Measurements from ENCODE around the gene PAPLN. TPM values are rescaled to one million over a fixed set of nuclear protein-coding genes. Genes with fewer than 3 reads are reported as not detected.

The PAPLN gene
- total RNA-seq, 1 experiment from 2014 or later: 3.0 TPM

DNA sequence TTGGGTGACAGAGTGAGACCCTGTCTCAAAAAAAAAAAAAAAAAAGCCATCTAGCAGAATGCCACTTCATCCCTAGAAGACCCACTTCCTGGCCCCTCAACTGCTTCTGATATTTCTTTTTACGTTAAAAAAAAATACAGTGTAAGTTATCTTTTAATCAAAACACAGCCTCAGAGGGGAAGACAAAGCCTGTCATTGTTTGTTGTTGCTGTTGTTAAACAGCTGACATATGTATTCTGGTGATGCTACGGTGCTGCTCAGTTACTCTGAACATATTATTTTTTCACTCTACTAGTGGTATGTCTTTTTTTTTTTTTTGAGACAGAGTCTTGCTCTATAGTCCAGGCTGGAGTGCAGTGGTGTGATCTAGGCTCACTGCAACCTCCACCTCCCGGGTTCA lies 75.4 kb downstream of the PAPLN start:
- H3K4me1 ChIP-seq: peaks cover 13% of the 10 kb centered on the region
- POLR2A ChIA-PET: no interaction called here

GRCh38 chr14:73313151-73313550 lies 75.8 kb downstream of the PAPLN start:
- DNase-seq: no peak
- Mint-ChIP-seq H3K9me3 (ENCODE audit: unreplicated experiment) (no peaks in the 10 kb centered on the region), H3K36me3 (ENCODE audit: insufficient read depth, unreplicated experiment) (no peaks in the 10 kb centered on the region), H3K27ac (ENCODE audit: unreplicated experiment) (no peak overlapping the region), H3K4me3 (ENCODE audit: unreplicated experiment) (no peak overlapping the region), H3K27me3 (ENCODE audit: insufficient read depth, unreplicated experiment) (no peaks in the 10 kb centered on the region), H3K4me1 (ENCODE audit: low read depth, unreplicated experiment) (peaks cover 6% of the 10 kb centered on the region)
- H3K27me3 ChIP-seq (replicated peaks; ENCODE audit: control insufficient read depth, insufficient read depth, low read length): no peaks in the 10 kb centered on the region
- H3K36me3 ChIP-seq (ENCODE audit: control insufficient read depth, insufficient read depth, low read length): no peaks in the 10 kb centered on the region
- POLR2A ChIA-PET: no interaction called here
- intact Hi-C loops (cut with micrococcal nuclease; ENCODE audit: unreplicated experiment): no loop called here
- TF ChIP-seq CTCF (IDR thresholded peaks at IDR 0.05; ENCODE audit: insufficient read depth in 1 of 2, low read depth in 1 of 2, low read length in 1 of 2, severe bottlenecking in 1 of 2, unreplicated experiment in 1 of 2): no peak
- no peaks in the 10 kb centered on the region for H3K9me3 ChIP-seq
- CTCF ChIA-PET: no interaction called here
- no peak overlapping the region for H3K4me3 ChIP-seq (ENCODE audit: low read depth, low read length)
- no TSS peak for BruUV-seq (replicated peaks)
- H3K4me1 ChIP-seq: peaks cover 13% of the 10 kb centered on the region

More for the DNA sequence above, 75.4 kb downstream of the PAPLN start:
- DNase-seq: no peak
- no TSS peak for BruUV-seq (replicated peaks)
- no peaks in the 10 kb centered on the region for H3K9me3 Mint-ChIP-seq (ENCODE audit: unreplicated experiment)
- no peak overlapping the region for H3K4me3 ChIP-seq (ENCODE audit: low read depth, low read length)
- H3K27me3 ChIP-seq (replicated peaks; ENCODE audit: control insufficient read depth, insufficient read depth, low read length): no peaks in the 10 kb centered on the region
- CTCF ChIA-PET: no interaction called here
- peaks cover 6% of the 10 kb centered on the region for H3K4me1 Mint-ChIP-seq (ENCODE audit: low read depth, unreplicated experiment)
- H3K36me3 Mint-ChIP-seq (ENCODE audit: insufficient read depth, unreplicated experiment): no peaks in the 10 kb centered on the region
- H3K9me3 ChIP-seq: no peaks in the 10 kb centered on the region
- H3K36me3 ChIP-seq (ENCODE audit: control insufficient read depth, insufficient read depth, low read length): no peaks in the 10 kb centered on the region
- no peak for TF ChIP-seq CTCF (IDR thresholded peaks at IDR 0.05; ENCODE audit: insufficient read depth in 1 of 2, low read depth in 1 of 2, low read length in 1 of 2, severe bottlenecking in 1 of 2, unreplicated experiment in 1 of 2)
- no peaks in the 10 kb centered on the region for H3K27me3 Mint-ChIP-seq (ENCODE audit: insufficient read depth, unreplicated experiment)
- intact Hi-C loops (cut with micrococcal nuclease; ENCODE audit: unreplicated experiment): no loop called here
- no peak overlapping the region for H3K4me3 Mint-ChIP-seq (ENCODE audit: unreplicated experiment)
- H3K27ac Mint-ChIP-seq (ENCODE audit: unreplicated experiment): no peak overlapping the region

- H3K27ac Mint-ChIP-seq (ENCODE audit: unreplicated experiment): no peak overlapping the region
- CTCF ChIA-PET: interaction anchor here (1.0 to 1.3 kb wide), 2 partner anchors 29 to 104 kb away, joined by 3 to 5 read pairs; no protein-coding TSS in a partner anchor
These were observed 86.6 kb downstream of the PAPLN start for GRCh38 chr14:73323896-73324399.

More at GRCh38 chr14:73323896-73324399, 86.6 kb downstream of the PAPLN start:
- H3K27me3 Mint-ChIP-seq (ENCODE audit: insufficient read depth, unreplicated experiment): no peaks in the 10 kb centered on the region
- intact Hi-C loops (cut with micrococcal nuclease; ENCODE audit: unreplicated experiment): loop anchor here (1.0 to 10.0 kb wide), 4 partner anchors 10 to 148 kb away; partner anchors contain the start of gene NUMB
- no peaks in the 10 kb centered on the region for H3K9me3 Mint-ChIP-seq (ENCODE audit: unreplicated experiment)
- Histone ChIP-seq H3K27me3 (replicated peaks; ENCODE audit: control insufficient read depth, insufficient read depth, low read length) (no peaks in the 10 kb centered on the region), H3K4me1 (peaks cover 45% of the 10 kb centered on the region), H3K9me3 (no peaks in the 10 kb centered on the region), H3K4me3 (ENCODE audit: low read depth, low read length) (no peak overlapping the region), H3K36me3 (ENCODE audit: control insufficient read depth, insufficient read depth, low read length) (no peaks in the 10 kb centered on the region; the same call in 1 of the 2 replicates)
- POLR2A ChIA-PET: interaction anchor here (0.6 to 1.3 kb wide), 4 partner anchors 10 to 266 kb away, joined by 3 to 7 read pairs (median 4); partner anchors contain the start of genes NUMB and RBM25
- no TSS peak for BruUV-seq (replicated peaks)
- H3K4me1 Mint-ChIP-seq (ENCODE audit: low read depth, unreplicated experiment): peaks cover 30% of the 10 kb centered on the region
- no peak for TF ChIP-seq CTCF (IDR thresholded peaks at IDR 0.05; ENCODE audit: insufficient read depth in 1 of 2, low read depth in 1 of 2, low read length in 1 of 2, severe bottlenecking in 1 of 2, unreplicated experiment in 1 of 2)
- peaks cover 11% of the 10 kb centered on the region for H3K36me3 Mint-ChIP-seq (ENCODE audit: insufficient read depth, unreplicated experiment)
- peak; percentile 59 to 72 for DNase-seq
- no peak overlapping the region for H3K4me3 Mint-ChIP-seq (ENCODE audit: unreplicated experiment)

Other genes starting within 250 kb of the PAPLN start
- gene ZFYVE1, start 210.4 kb upstream of the PAPLN start, total RNA-seq (2022): 10.8 and 10.9 TPM in 2 replicates
- gene RBM25, start 179.0 kb upstream of the PAPLN start, total RNA-seq (2022): 89.3 and 98.8 TPM in 2 replicates
- gene PSEN1, start 101.0 kb upstream of the PAPLN start, total RNA-seq (2022): 74.8 and 76.8 TPM in 2 replicates
- 66.2 and 67.6 TPM in 2 replicates for gene NUMB, start 221.0 kb downstream of the PAPLN start, total RNA-seq (2022)